GM23338 (cell line): ENCODE data around the gene IGSF10. TPM values are rescaled to one million over a fixed set of nuclear protein-coding genes. Genes with fewer than 3 reads are reported as not detected.

Source experiments
- ATAC-seq: fragments of 200-7000 bp; cut with Tn5 transposase; 3 replicates; pipeline ENCODE4 v1.9.1; 2020
- DNase-seq: peaks from one replicate; pipeline ENCODE4 v3.0.0-alpha.2; 2015; ENCODE audit warnings: low spot score
- H2AFZ ChIP-seq: fragments of 200-600 bp; sonication (generic); 2 replicates; pipeline ENCODE4 v1.8.0; 2016; ENCODE audit warnings: antibody characterized with exemption, mild to moderate bottlenecking, moderate library complexity
- H3F3A ChIP-seq: fragments of 200-600 bp; sonication (generic); replicated peaks from 2 replicates; pipeline ENCODE4 v1.8.0; 2017; ENCODE audit warnings: antibody characterized with exemption, mixed run types, low read depth
- H3K27ac ChIP-seq: fragments of 200-600 bp; sonication (generic); 2 replicates; pipeline ENCODE4 v1.6.1; 2016; ENCODE audit warnings: low read depth
- H3K27me3 ChIP-seq: fragments of 200-600 bp; sonication (generic); 2 replicates; pipeline ENCODE4 v1.8.0; 2016; ENCODE audit warnings: mild to moderate bottlenecking, mixed run types, moderate library complexity; ENCODE audit not compliant: insufficient read depth
- H3K36me3 ChIP-seq: fragments of 200-600 bp; sonication (generic); 2 replicates; pipeline ENCODE4 v1.8.0; 2016; ENCODE audit warnings: mild to moderate bottlenecking; ENCODE audit not compliant: insufficient read depth
- H3K4me1 ChIP-seq: fragments of 200-600 bp; sonication (generic); 2 replicates; pipeline ENCODE4 v1.8.0; 2016; ENCODE audit warnings: mild to moderate bottlenecking, moderate library complexity; ENCODE audit not compliant: insufficient read depth
- H3K4me2 ChIP-seq: fragments of 200-600 bp; sonication (generic); 2 replicates; pipeline ENCODE4 v1.7.1; 2017; ENCODE audit warnings: mixed run types
- H3K4me3 ChIP-seq: fragments of 200-600 bp; sonication (generic); 2 replicates; pipeline ENCODE4 v1.6.1; 2016; ENCODE audit warnings: mixed run types
- H3K79me2 ChIP-seq: fragments of 200-600 bp; sonication (generic); replicated peaks from 2 replicates; pipeline ENCODE4 v1.8.0; 2017; ENCODE audit warnings: mild to moderate bottlenecking; ENCODE audit not compliant: insufficient read depth
- H3K9me2 ChIP-seq: fragments of 200-600 bp; sonication (generic); 2 replicates; pipeline ENCODE4 v1.8.0; 2017; ENCODE audit not compliant: insufficient read depth
- H4K20me1 ChIP-seq: fragments of 200-600 bp; sonication (generic); replicated peaks from 2 replicates; pipeline ENCODE4 v1.8.0; 2017; ENCODE audit warnings: mild to moderate bottlenecking; ENCODE audit not compliant: insufficient read depth
- H3K27ac Mint-ChIP-seq: 2 replicates; pipeline ENCODE4 v1.8.0; 2020; ENCODE audit warnings: inconsistent platforms, mild to moderate bottlenecking, moderate library complexity, mixed read lengths
- H3K27me3 Mint-ChIP-seq: 3 replicates; pipeline ENCODE4 v1.8.0; 2022; ENCODE audit warnings: low read depth, mild to moderate bottlenecking, moderate library complexity, mixed read lengths, inconsistent platforms; ENCODE audit not compliant: insufficient read depth, poor library complexity
- H3K36me3 Mint-ChIP-seq: 3 replicates; pipeline ENCODE4 v1.8.0; 2021; ENCODE audit warnings: low read depth, mild to moderate bottlenecking, inconsistent platforms, moderate library complexity, mixed read lengths
- H3K4me1 Mint-ChIP-seq: 3 replicates; pipeline ENCODE4 v1.8.0; 2020; ENCODE audit warnings: mild to moderate bottlenecking, inconsistent platforms, mixed read lengths
- H3K4me3 Mint-ChIP-seq: 3 replicates; pipeline ENCODE4 v1.8.0; 2021; ENCODE audit warnings: moderate library complexity, mild to moderate bottlenecking, inconsistent platforms, mixed read lengths
- H3K9me3 Mint-ChIP-seq: 3 replicates; pipeline ENCODE4 v1.8.0; 2020; ENCODE audit warnings: moderate library complexity, mild to moderate bottlenecking, inconsistent platforms, mixed read lengths
- CREB1 ChIP-seq: fragments of 250-450 bp; sonication (Bioruptor Pico); IDR thresholded peaks from 2 replicates; pipeline ENCODE4 v1.5.0; 2020; ENCODE audit warnings: low read depth, mild to moderate bottlenecking, moderate library complexity
- EZH2 ChIP-seq: fragments of 200-600 bp; sonication (generic); IDR thresholded peaks from one replicate; pipeline ENCODE4 v1.8.0; 2017; ENCODE audit warnings: antibody characterized with exemption, mild to moderate bottlenecking, low read depth; ENCODE audit not compliant: unreplicated experiment
- EZH2phosphoT487 ChIP-seq: fragments of 200-600 bp; sonication (generic); IDR thresholded peaks from one replicate; pipeline ENCODE4 v1.8.1; 2018; ENCODE audit warnings: antibody characterized with exemption; ENCODE audit not compliant: unreplicated experiment
- JUNB ChIP-seq: IDR thresholded peaks from one replicate; pipeline ENCODE4 v1.6.1; 2016; ENCODE audit warnings: antibody characterized with exemption; ENCODE audit not compliant: unreplicated experiment
- NANOG ChIP-seq: IDR thresholded peaks from 2 replicates; pipeline ENCODE4 v1.6.1; 2016; ENCODE audit warnings: antibody characterized with exemption, borderline replicate concordance
- POLR2AphosphoS5 ChIP-seq: IDR thresholded peaks from 2 replicates; pipeline ENCODE4 v1.6.1; 2016; ENCODE audit warnings: antibody characterized with exemption, low read depth
- STAT1 ChIP-seq: IDR thresholded peaks from one replicate; pipeline ENCODE4 v1.6.1; 2016; ENCODE audit warnings: antibody characterized with exemption; ENCODE audit not compliant: unreplicated experiment
- ZNF114 ChIP-seq: fragments of 250-450 bp; sonication (Bioruptor Pico); IDR thresholded peaks from 2 replicates; pipeline ENCODE4 v1.5.0; 2020; ENCODE audit warnings: mild to moderate bottlenecking, moderate library complexity
- ZNF331 ChIP-seq: fragments of 250-450 bp; sonication (Bioruptor Pico); IDR thresholded peaks from 2 replicates; pipeline ENCODE4 v1.5.0; 2020; ENCODE audit warnings: low read depth, mild to moderate bottlenecking, moderate library complexity
- polyA plus RNA-seq: library from polyadenylated mRNA; unstranded; fragments of >200 nt; fragmentation: Nextera tagmentation; extraction: Ambion mirVana; gene quantifications from 2 replicates; pipeline ENCODE4 v1.2.1, GENCODE V29; 2016
- total RNA-seq: library from RNA; depleted of rRNA; stranded (reverse); fragments of >200 nt; shearing (Covaris generic); gene quantifications from 2 replicates; pipeline ENCODE4 v1.2.3, GENCODE V29; 2014
- TF ChIP-seq, protein P1 (sequence below): IDR thresholded peaks from one replicate; pipeline ENCODE4 v1.6.1; 2018; ENCODE audit warnings: antibody characterized with exemption; ENCODE audit not compliant: unreplicated experiment
- TF ChIP-seq, protein P2 (sequence below): IDR thresholded peaks from 2 replicates; pipeline ENCODE4 v1.6.1; 2016; ENCODE audit warnings: antibody characterized with exemption
- TF ChIP-seq, protein P3 (sequence below): fragments of 250-450 bp; sonication (Bioruptor Pico); IDR thresholded peaks from 2 replicates; pipeline ENCODE4 v1.5.0; 2020; ENCODE audit warnings: mild to moderate bottlenecking, moderate library complexity
- TF ChIP-seq, protein P4 (sequence below), 2 experiments: fragments of 200-600 bp in 1 of 2; sonication (generic) in 1 of 2; conservative IDR thresholded peaks; 2 replicates each; pipeline versions ENCODE4 v1.5.1 to v1.6.1; 2016 to 2017; ENCODE audit warnings: antibody characterized with exemption in 2 of 2, low read depth in 2 of 2, mild to moderate bottlenecking in 2 of 2, moderate library complexity in 1 of 2

IGSF10 gene
- total and polyA plus RNA-seq, 2 experiments from 2014 or later = 0.50 to 0.94 TPM

DNA sequence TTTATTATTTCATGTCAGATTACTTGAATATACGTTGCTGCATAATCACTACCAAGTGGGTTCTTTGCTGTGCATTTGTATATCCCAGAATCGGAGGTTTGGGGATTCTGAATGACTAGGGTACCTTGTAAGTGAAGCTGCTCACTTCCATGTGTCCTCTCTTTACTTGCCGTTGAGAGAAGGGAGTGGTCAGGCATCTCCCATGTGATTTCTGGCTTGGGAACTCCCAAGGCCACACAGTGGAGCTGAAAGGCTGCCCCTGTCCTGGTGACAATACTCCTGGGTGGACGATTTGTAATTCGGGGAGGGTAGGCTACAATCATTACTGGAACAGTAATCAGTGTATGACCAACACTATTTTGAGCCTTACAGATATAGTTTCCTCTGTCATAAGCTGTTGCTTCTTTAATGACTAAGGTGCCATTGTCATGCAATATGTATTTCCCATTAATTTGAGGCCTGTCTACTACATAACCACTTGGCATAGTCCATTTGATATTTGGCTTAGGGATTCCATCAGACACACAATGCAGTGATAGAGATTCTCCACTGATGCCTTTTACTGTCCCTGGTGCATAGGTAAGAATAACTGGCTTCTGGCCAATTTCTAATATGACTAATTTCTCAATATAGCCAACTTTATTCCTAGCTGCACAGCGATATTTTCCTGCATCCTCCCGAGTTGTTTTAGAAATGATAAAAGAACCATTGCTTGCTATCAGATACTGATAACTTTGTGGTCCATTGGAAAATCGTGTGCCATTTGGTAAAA, 24.0 kb downstream of the IGSF10 start:
- ATAC-seq (no peak), DNase-seq (no peak)
- Histone ChIP-seq H3K27me3 (no peaks in the 10 kb centered on the region), H3K4me1 (peaks cover 32% of the 10 kb centered on the region), H3K27ac (no peak overlapping the region), H3K79me2 (no peaks in the 10 kb centered on the region), H3K4me2 (no peak overlapping the region), H3K9me2 (no peaks in the 10 kb centered on the region), H2AFZ (no peak overlapping the region), H3K36me3 (no peaks in the 10 kb centered on the region), H3F3A (no peaks in the 10 kb centered on the region), H3K4me3 (no peak overlapping the region), H4K20me1 (no peaks in the 10 kb centered on the region)
- H3K4me3 Mint-ChIP-seq = no peak overlapping the region
- no peaks in the 10 kb centered on the region for H3K27me3 Mint-ChIP-seq
- H3K36me3 Mint-ChIP-seq = peaks cover under 1% of the 10 kb centered on the region; the same call in 1 of the 3 replicates
- H3K27ac Mint-ChIP-seq = no peak overlapping the region
- no peaks in the 10 kb centered on the region for H3K9me3 Mint-ChIP-seq
- H3K4me1 Mint-ChIP-seq = peaks cover 38% of the 10 kb centered on the region
- TF ChIP-seq EZH2phosphoT487 (no peak), ZNF114 (CRISPR knock-in tag) (no peak), ZNF331 (CRISPR knock-in tag) (no peak), STAT1 (no peak), CREB1 (no peak), NANOG (no peak), POLR2AphosphoS5 (no peak), EZH2 (no peak), JUNB (no peak)
- TF ChIP-seq, protein P1, sequence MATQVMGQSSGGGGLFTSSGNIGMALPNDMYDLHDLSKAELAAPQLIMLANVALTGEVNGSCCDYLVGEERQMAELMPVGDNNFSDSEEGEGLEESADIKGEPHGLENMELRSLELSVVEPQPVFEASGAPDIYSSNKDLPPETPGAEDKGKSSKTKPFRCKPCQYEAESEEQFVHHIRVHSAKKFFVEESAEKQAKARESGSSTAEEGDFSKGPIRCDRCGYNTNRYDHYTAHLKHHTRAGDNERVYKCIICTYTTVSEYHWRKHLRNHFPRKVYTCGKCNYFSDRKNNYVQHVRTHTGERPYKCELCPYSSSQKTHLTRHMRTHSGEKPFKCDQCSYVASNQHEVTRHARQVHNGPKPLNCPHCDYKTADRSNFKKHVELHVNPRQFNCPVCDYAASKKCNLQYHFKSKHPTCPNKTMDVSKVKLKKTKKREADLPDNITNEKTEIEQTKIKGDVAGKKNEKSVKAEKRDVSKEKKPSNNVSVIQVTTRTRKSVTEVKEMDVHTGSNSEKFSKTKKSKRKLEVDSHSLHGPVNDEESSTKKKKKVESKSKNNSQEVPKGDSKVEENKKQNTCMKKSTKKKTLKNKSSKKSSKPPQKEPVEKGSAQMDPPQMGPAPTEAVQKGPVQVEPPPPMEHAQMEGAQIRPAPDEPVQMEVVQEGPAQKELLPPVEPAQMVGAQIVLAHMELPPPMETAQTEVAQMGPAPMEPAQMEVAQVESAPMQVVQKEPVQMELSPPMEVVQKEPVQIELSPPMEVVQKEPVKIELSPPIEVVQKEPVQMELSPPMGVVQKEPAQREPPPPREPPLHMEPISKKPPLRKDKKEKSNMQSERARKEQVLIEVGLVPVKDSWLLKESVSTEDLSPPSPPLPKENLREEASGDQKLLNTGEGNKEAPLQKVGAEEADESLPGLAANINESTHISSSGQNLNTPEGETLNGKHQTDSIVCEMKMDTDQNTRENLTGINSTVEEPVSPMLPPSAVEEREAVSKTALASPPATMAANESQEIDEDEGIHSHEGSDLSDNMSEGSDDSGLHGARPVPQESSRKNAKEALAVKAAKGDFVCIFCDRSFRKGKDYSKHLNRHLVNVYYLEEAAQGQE = no peak
- TF ChIP-seq, protein P2, sequence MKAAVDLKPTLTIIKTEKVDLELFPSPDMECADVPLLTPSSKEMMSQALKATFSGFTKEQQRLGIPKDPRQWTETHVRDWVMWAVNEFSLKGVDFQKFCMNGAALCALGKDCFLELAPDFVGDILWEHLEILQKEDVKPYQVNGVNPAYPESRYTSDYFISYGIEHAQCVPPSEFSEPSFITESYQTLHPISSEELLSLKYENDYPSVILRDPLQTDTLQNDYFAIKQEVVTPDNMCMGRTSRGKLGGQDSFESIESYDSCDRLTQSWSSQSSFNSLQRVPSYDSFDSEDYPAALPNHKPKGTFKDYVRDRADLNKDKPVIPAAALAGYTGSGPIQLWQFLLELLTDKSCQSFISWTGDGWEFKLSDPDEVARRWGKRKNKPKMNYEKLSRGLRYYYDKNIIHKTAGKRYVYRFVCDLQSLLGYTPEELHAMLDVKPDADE = no peak
- TF ChIP-seq, protein P3, sequence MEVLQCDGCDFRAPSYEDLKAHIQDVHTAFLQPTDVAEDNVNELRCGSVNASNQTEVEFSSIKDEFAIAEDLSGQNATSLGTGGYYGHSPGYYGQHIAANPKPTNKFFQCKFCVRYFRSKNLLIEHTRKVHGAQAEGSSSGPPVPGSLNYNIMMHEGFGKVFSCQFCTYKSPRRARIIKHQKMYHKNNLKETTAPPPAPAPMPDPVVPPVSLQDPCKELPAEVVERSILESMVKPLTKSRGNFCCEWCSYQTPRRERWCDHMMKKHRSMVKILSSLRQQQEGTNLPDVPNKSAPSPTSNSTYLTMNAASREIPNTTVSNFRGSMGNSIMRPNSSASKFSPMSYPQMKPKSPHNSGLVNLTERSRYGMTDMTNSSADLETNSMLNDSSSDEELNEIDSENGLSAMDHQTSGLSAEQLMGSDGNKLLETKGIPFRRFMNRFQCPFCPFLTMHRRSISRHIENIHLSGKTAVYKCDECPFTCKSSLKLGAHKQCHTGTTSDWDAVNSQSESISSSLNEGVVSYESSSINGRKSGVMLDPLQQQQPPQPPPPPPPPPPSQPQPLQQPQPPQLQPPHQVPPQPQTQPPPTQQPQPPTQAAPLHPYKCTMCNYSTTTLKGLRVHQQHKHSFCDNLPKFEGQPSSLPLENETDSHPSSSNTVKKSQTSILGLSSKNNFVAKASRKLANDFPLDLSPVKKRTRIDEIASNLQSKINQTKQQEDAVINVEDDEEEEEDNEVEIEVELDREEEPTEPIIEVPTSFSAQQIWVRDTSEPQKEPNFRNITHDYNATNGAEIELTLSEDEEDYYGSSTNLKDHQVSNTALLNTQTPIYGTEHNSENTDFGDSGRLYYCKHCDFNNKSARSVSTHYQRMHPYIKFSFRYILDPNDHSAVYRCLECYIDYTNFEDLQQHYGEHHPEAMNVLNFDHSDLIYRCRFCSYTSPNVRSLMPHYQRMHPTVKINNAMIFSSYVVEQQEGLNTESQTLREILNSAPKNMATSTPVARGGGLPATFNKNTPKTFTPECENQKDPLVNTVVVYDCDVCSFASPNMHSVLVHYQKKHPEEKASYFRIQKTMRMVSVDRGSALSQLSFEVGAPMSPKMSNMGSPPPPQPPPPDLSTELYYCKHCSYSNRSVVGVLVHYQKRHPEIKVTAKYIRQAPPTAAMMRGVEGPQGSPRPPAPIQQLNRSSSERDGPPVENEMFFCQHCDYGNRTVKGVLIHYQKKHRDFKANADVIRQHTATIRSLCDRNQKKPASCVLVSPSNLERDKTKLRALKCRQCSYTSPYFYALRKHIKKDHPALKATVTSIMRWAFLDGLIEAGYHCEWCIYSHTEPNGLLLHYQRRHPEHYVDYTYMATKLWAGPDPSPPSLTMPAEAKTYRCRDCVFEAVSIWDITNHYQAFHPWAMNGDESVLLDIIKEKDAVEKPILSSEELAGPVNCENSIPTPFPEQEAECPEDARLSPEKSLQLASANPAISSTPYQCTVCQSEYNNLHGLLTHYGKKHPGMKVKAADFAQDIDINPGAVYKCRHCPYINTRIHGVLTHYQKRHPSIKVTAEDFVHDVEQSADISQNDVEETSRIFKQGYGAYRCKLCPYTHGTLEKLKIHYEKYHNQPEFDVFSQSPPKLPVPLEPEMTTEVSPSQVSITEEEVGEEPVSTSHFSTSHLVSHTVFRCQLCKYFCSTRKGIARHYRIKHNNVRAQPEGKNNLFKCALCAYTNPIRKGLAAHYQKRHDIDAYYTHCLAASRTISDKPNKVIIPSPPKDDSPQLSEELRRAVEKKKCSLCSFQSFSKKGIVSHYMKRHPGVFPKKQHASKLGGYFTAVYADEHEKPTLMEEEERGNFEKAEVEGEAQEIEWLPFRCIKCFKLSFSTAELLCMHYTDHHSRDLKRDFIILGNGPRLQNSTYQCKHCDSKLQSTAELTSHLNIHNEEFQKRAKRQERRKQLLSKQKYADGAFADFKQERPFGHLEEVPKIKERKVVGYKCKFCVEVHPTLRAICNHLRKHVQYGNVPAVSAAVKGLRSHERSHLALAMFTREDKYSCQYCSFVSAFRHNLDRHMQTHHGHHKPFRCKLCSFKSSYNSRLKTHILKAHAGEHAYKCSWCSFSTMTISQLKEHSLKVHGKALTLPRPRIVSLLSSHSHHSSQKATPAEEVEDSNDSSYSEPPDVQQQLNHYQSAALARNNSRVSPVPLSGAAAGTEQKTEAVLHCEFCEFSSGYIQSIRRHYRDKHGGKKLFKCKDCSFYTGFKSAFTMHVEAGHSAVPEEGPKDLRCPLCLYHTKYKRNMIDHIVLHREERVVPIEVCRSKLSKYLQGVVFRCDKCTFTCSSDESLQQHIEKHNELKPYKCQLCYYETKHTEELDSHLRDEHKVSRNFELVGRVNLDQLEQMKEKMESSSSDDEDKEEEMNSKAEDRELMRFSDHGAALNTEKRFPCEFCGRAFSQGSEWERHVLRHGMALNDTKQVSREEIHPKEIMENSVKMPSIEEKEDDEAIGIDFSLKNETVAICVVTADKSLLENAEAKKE (CRISPR knock-in tag) = no peak
- TF ChIP-seq, protein P4, sequence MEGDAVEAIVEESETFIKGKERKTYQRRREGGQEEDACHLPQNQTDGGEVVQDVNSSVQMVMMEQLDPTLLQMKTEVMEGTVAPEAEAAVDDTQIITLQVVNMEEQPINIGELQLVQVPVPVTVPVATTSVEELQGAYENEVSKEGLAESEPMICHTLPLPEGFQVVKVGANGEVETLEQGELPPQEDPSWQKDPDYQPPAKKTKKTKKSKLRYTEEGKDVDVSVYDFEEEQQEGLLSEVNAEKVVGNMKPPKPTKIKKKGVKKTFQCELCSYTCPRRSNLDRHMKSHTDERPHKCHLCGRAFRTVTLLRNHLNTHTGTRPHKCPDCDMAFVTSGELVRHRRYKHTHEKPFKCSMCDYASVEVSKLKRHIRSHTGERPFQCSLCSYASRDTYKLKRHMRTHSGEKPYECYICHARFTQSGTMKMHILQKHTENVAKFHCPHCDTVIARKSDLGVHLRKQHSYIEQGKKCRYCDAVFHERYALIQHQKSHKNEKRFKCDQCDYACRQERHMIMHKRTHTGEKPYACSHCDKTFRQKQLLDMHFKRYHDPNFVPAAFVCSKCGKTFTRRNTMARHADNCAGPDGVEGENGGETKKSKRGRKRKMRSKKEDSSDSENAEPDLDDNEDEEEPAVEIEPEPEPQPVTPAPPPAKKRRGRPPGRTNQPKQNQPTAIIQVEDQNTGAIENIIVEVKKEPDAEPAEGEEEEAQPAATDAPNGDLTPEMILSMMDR (conservative IDR thresholded peaks at IDR 0.05; ENCODE audit: low read depth in 2 of 2) = no peak
